H1 (cell line): ENCODE results near the gene KDELR1. TPM values are rescaled to one million over a fixed set of nuclear protein-coding genes. Genes with fewer than 3 reads are reported as not detected.

Source experiments
- ASH2L ChIP-seq: fragments of 200-600, 300-600 bp; sonication (generic); IDR thresholded peaks from one replicate; pipeline ENCODE4 v1.7.1; 2017; ENCODE audit warnings: low read length
- CEBPB ChIP-seq: IDR thresholded peaks from 2 replicates; pipeline ENCODE4 v1.6.1; 2012; ENCODE audit warnings: low read depth, low read length
- EGR1 ChIP-seq: IDR thresholded peaks from 2 replicates; pipeline ENCODE4 v1.6.1; 2011; ENCODE audit warnings: low read depth, low read length, borderline replicate concordance
- HDAC6 ChIP-seq: IDR thresholded peaks from one replicate; pipeline ENCODE4 v1.7.1; 2012; ENCODE audit warnings: low read depth, mild to moderate bottlenecking, inconsistent platforms, low read length, moderate library complexity
- RNF2 ChIP-seq: fragments of 200-900, 300-1000 bp; sonication (generic); IDR thresholded peaks from 2 replicates; pipeline ENCODE4 v1.7.1; 2016; ENCODE audit warnings: borderline replicate concordance, low read depth, mild to moderate bottlenecking, antibody characterized with exemption, low read length; ENCODE audit not compliant: poor library complexity, severe bottlenecking; ENCODE audit errors: missing control alignments
- TBP ChIP-seq: IDR thresholded peaks from 2 replicates; pipeline ENCODE4 v1.6.1; 2011; ENCODE audit warnings: low read depth, low read length, improper control_type of control experiment
- polyA plus RNA-seq, 7 experiments: library from polyadenylated mRNA; depleted of rRNA in 3 of 7; stranded (reverse) in 5 of 7; unstranded in 2 of 7; fragments of >200 nt in 5 of 7; fragments of 200-250 nt in 2 of 7; gene quantifications; 1 replicate in 5 of 7; 2 replicates in 1 of 7; 4 replicates in 1 of 7; pipeline versions ENCODE4 v1.2.1 to v1.2.3, GENCODE V29; 2011 to 2013; ENCODE audit warnings: missing spikeins in 2 of 7, mixed read lengths in 2 of 7
- total RNA-seq: library from RNA; stranded (reverse); fragmentation: NEBNext Ultra II Directional; extraction: Animal tissue kit (Norgen Biotek cat#: 25700); gene quantifications from 2 replicates; pipeline ENCODE4 v1.2.1, GENCODE V29; 2021
- TF ChIP-seq, protein P1 (sequence below): IDR thresholded peaks from 2 replicates; pipeline ENCODE4 v1.6.1; 2012; ENCODE audit warnings: inconsistent platforms
- TF ChIP-seq, protein P2 (sequence below): IDR thresholded peaks from 2 replicates; pipeline ENCODE4 v1.6.1; 2011; ENCODE audit warnings: low read depth, mild to moderate bottlenecking, low read length; ENCODE audit not compliant: insufficient read depth

KDELR1 gene
- total and polyA plus RNA-seq, 2 of the 8 experiments (the other 6 are each of a cell fraction or from before 2014, with no cell fraction given) = 225 to 231 TPM

DNA sequence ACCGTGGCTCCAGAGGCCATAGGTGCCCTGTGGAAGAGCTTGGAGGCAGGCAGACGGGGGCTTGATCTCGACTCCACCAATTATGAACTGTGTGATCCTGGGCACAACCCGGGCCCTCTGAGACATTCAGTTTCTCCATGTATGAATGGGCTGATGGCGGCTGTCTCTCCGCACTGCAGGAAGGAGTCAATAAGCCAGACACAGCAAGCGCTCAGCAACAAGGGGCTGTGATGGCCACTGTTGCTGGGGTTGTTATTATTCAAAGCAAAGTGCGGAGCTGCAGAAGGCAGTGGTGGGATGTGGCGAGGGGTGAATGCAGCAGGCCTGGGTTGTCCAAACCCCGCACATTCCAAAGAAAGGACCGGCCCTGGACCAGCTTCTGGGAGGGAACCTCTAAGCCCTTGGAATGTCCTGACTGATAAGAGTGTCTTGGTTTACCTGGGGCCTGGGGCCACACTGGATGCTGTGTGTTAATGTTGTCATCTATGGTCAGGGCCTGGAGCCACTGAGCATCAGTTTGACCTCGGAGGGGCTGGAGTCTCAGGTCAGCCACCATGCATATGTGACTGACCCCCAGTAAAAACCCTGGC is 35.9 kb downstream of the KDELR1 start (continued):
- no peak for TF ChIP-seq HDAC6
- TF ChIP-seq, protein P1, sequence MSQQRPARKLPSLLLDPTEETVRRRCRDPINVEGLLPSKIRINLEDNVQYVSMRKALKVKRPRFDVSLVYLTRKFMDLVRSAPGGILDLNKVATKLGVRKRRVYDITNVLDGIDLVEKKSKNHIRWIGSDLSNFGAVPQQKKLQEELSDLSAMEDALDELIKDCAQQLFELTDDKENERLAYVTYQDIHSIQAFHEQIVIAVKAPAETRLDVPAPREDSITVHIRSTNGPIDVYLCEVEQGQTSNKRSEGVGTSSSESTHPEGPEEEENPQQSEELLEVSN = no peak
- no peak for TF ChIP-seq CEBPB
- no peak for TF ChIP-seq RNF2
- TF ChIP-seq ASH2L = no peak
- TF ChIP-seq, protein P2, sequence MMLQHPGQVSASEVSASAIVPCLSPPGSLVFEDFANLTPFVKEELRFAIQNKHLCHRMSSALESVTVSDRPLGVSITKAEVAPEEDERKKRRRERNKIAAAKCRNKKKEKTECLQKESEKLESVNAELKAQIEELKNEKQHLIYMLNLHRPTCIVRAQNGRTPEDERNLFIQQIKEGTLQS = no peak
- no peak for TF ChIP-seq TBP
- TF ChIP-seq EGR1 = no peak
